HuH-7.5 (cell line): Measurements from ENCODE around the gene DCDC2C.

ENCODE experiments used
- DNase-seq: peaks from one replicate; pipeline ENCODE4 v3.0.0; 2011; ENCODE audit warnings: low spot score

DCDC2C gene

DNA sequence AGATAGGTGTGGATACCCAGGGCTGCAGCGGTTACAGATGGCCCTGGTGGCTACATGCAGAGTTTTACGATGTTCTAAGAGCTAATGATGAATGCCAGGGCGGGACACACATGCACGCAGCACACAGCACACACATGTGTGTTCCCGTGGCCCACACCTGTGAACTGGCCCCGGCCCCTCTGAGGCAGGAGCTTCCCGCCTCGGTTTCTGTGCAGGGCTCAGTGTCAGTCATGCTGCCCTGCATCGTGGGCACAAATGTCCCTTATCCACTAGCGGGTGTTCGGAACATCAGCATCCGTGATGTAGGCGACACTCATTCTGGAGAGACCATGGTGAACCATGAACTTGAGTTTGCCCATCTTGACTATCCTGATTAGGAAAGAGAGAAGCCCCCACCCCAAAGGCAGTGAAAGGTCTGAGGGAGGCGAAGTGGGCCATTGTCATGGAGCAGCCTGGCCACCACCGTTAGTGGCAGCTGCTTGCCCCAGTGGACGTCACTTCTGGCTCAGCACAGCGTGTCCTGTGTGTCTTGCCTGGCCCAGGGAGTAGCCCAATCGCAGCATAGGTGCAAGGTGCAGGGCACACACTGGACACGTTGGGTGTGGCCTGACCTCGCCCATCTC lies 43.8 kb downstream of the DCDC2C start:
- no peak for DNase-seq

DNA sequence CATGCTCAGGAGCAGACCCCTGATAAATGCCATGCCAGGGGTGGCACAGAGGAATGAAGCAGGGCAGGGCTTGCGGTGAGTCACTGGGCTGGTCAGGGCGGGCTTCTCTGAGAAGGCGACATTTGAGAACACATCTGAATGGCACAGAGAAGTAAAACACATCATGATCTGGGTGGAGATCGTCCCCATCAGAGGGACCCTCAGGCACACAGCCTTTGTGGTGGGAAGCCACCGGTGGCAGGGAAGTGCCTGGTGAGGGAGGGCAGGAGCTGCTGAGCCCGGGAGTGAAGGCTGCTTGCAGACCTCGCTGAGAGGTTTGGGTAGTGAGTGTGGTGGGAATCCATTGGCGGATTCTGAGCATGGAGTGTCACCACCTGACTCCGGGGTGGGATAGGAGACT lies 44.5 kb downstream of the DCDC2C start:
- no peak for DNase-seq

DNA sequence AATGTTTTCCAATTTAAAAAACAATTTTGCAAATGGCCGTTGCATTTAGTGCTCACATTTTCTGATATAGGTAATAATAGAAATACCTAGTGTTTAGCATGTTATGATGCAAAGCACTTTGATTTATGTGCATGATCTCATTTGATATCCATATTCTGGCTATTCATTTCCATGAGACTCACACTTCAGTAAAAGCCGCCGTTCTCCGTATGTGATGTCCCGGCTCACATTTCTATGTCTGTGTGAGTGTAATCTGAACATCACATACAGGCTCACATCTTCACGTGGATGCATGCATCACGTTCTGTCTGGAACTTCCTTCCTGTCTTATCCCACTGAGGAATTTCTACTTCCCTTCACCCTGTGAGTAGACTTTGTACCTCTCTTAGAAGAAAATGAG lies 45.8 kb downstream of the DCDC2C start:
- no peak for DNase-seq

- DNase-seq = no peak
Observed at GRCh38 chr2:3751251-3751650, 47.9 kb downstream of the DCDC2C start.

GRCh38 chr2:3751806-3752205 lies 48.4 kb downstream of the DCDC2C start:
- no peak for DNase-seq

GRCh38 chr2:3752376-3752775 lies 49.0 kb downstream of the DCDC2C start:
- no peak for DNase-seq

DNA sequence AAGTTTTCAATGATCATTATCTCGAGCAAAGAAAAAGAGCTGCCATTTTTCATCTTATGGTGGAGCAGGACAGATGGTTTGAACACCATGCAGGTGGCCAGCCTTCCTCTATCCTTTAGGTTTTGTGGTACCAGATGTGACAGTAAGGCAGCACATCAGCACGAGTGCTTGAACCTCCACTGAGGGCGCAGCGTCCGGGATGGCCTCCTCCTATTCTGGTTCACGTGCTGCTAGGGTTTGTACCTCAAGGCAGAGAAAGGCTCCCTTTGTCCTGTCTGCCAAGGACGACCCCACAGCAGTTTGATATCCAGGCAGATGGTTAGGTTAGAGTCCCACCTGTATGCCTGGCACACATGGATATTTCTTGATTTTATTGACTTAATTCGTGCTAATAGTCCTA lies 50.2 kb downstream of the DCDC2C start:
- no peak for DNase-seq

DNA sequence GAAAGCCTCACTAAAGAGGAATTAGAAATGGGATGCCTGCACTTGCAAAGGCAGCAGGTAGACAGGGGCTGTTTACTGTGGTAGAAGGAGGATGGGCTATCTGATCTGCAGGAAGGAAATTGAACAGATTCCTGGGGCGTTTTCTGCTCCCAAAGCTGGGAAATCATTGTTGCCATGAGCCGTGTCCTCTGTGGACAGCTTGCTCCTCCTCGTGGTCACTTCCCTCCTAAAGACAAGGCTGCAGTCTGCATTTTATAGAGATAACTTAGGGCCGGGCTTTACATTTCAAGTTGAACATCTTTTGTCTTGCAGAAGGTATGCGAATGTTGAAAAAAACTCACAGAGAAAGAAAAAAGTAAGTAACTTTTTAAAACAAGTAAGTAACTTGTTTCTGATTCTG lies 50.9 kb downstream of the DCDC2C start:
- DNase-seq = no peak

GRCh38 chr2:3754795-3755194 lies 51.4 kb downstream of the DCDC2C start:
- no peak for DNase-seq

DNA sequence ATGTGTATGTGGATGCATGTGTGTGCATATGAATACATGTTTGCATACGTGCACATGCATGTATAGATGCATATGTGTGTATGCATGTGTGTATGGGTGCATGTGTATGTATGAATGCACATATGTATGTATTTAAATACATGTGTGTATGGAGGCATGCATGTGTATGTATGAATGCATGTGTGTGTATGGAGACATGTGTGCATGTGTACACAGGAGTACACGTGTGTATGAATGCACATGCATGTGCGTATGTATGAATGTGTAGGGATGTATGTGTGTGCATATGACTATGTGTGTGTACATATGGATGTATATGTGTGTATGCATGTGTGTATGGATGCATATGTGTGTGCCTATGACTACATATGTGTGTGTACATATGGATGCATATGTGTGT lies 51.9 kb downstream of the DCDC2C start:
- no peak for DNase-seq

GRCh38 chr2:3756306-3756705 lies 52.9 kb downstream of the DCDC2C start:
- DNase-seq = no peak

GRCh38 chr2:3758906-3759305 lies 55.5 kb downstream of the DCDC2C start:
- no peak for DNase-seq

DNA sequence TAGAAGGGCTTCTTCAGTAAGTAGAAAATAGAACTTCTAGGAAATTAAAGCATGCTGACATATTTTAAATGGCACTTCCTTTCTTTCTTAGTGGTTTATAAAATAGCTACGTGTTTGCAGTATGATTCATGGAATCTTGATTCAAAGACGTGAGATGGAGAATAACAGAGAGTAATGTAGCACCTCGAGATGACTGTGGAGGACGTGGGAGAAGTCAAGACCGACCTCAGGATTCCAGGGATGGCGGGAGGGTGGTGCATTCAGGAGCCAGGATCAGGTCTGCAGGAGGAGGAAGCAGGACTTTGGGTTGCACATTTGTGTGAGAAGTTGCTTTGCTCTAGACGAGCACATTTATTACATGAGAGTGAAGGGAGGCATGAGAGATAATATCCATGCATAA lies 56.0 kb downstream of the DCDC2C start:
- DNase-seq = no peak

- DNase-seq = no peak
Observed at GRCh38 chr2:3759761-3760160, 56.4 kb downstream of the DCDC2C start.

DNA sequence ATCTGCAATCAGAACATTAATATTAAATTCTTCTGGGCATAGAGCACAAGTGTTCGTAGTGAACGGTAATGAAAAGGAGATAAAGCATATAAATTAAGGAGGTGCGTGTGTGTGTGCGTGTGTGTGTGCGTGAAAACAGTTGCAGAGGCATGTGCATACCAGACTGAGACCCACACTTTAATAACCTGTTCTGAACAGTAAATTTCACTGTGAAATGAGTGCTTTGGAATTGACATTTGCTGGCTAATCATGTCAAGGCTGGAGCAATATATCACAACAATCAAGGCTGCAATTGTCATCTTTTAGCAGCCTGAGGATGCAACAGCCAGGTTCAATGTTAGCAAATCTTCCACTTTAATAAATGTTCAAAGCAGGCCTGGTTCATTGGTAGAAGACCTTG lies 57.9 kb downstream of the DCDC2C start:
- DNase-seq = no peak

- DNase-seq = no peak
Observed at GRCh38 chr2:3762771-3763447, 59.5 kb downstream of the DCDC2C start.

GRCh38 chr2:3766824-3767223 lies 63.4 kb downstream of the DCDC2C start:
- no peak for DNase-seq

- DNase-seq = no peak
Observed at GRCh38 chr2:3768960-3769765, 65.8 kb downstream of the DCDC2C start.

DNA sequence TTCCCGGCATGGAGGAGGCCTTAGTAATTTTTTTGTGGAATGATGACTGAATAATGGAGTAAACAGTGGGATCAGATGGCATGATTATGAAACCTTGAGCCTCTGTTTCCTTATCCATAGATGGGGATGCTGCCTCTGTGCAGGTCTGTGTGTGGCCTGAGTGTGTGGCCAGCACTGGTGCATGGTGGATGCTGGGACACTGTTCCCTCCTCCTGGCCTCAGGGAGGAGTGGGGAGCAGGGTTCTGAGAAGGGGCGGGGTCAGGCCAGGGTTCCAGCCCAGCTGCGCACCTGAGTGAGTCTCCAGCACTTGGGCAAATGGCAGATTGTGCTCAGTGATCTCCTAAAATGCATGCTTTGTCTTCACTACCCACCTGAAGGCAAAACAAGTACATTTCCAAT lies 66.4 kb downstream of the DCDC2C start:
- no peak for DNase-seq

DNA sequence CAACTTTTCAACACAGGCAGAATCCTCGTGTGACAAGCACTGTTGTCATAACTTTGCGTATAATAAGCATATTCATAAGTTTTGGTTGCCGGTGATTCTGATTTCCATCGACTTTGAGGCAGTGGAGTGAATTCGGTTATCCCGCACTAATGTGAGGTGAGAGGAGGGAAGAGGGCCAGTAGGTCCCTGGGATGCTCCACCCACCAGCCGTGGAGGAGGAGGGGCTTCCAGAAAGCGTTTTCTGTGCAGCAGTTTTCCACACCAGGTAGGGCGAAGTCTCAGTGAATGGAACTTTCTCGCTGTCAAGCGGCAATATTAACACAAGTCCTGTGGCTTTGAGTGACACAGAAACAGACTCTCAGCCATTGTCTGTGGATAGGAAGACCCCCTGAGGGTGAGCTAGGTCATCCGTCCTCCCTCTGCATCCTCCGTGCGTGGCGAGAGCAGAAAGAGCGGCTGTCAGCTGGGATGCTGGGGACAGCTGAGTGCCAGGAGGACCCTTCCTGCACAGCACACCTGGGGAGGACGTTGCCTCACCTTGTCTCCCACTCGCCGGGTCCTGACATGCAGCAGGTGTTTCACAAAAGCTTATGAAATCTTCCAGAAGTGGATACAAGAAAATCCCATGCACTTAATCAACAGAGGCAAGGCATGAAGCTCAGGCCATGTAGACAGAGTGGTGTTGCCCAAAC lies 67.5 kb downstream of the DCDC2C start:
- no peak for DNase-seq

GRCh38 chr2:3771576-3771975 lies 68.2 kb downstream of the DCDC2C start:
- DNase-seq = no peak

DNA sequence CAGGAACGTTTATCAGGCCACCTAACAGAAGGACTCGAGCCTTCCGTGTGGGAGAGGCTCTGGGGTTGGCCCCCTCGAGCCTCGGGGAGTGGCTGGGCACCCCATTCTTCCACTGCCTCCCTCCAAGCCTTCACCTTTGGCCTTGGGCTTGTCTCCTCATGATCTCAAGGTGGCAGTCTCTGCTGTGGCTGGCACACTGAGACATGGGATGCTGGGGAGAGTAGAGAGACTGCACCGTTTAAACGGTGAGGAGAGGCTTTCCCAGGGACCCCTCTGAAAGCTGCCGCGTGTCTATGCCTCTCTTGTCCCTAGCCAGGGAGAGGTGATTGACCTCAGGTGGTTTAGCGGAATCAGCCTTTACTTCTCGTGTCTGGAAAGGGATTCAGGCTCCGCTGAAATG lies 71.0 kb downstream of the DCDC2C start:
- no peak for DNase-seq

DNA sequence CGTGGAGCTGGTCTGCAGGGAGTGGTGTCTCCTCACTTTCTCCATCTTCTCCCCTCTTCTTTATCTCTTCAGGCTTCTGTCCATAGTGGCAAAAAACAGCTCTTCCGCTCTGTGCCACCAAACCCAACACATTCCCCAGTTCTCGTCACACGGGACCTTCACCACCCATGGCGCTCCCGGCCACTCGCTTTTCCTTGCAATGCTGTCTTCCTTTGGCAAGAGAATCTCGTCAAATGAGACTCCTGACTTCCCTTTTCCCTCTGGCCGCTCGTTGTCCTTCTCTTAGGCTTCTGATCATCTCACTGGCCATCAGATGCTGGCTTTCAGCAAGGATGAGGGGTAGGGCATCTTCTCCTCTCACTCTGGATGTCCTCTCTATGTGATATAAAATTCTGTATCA lies 72.9 kb downstream of the DCDC2C start:
- DNase-seq = no peak
